ENCODE results near the gene LHFPL3. TPM values are rescaled to one million over a fixed set of nuclear protein-coding genes. Genes with fewer than 3 reads are reported as not detected.

The LHFPL3 gene
- polyA plus RNA-seq, 2 of the 4 experiments (the other 2 are of a cell fraction) = not detected

DNA sequence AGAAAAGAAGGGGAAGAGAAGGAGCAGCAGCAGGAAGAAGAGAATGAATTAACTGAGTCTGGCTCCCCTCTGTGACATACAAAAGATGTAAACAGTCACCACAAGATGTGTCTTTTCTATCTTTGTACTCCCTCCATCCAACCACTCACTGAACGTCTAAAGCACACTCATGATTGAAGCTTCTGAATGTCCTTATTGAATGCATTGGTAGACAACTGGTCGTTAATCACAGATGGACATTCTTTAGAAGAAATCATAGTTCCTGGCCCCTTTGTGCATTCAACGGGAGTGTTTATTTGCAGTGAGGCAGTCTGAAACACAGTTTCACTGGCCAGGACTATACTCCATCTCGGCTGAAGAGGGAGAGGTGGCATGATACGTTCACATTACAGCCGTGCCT lies 479.3 kb downstream of the LHFPL3 start:
- Histone ChIP-seq H3K4me1 (no peaks in the 10 kb centered on the region), H3K4me3 (no peak overlapping the region), H3K27ac (no peak overlapping the region), H3K4me2 (no peak overlapping the region), H3K9me3 (no peaks in the 10 kb centered on the region)
- POLR2A ChIA-PET = no interaction called here
- DNase-seq (ENCODE audit: low read depth in 1 of 2, low spot score in 1 of 2) (no peak), ATAC-seq (no peak), FAIRE-seq (no peak)
- CTCF ChIA-PET = no interaction called here
- no peak for TF ChIP-seq ESRRA (IDR thresholded peaks at IDR 0.05; ENCODE audit: borderline replicate concordance, low read length)
- TF ChIP-seq MYC (IDR thresholded peaks at IDR 0.05; ENCODE audit: borderline replicate concordance, low read length) = no peak
- TF ChIP-seq HOXA7 (CRISPR knock-in tag; IDR thresholded peaks at IDR 0.05) = no peak
- no peak for TF ChIP-seq RARB (CRISPR knock-in tag; IDR thresholded peaks at IDR 0.05)
- no peak for TF ChIP-seq SREBF2 (IDR thresholded peaks at IDR 0.05)
- TF ChIP-seq POLR2A (IDR thresholded peaks at IDR 0.05; ENCODE audit: low read length) = no peak
- no peak for TF ChIP-seq FOSL2 (IDR thresholded peaks at IDR 0.05)
- TF ChIP-seq FOSL2 (CRISPR knock-in tag; IDR thresholded peaks at IDR 0.05) = no peak
- no peak for TF ChIP-seq CEBPB (IDR thresholded peaks at IDR 0.05)
- no peak for TF ChIP-seq ZFP36 (IDR thresholded peaks at IDR 0.05; ENCODE audit: borderline replicate concordance, partially characterized antibody)
- no peak for TF ChIP-seq HEYL (CRISPR knock-in tag; IDR thresholded peaks at IDR 0.05)
- TF ChIP-seq, protein P1, sequence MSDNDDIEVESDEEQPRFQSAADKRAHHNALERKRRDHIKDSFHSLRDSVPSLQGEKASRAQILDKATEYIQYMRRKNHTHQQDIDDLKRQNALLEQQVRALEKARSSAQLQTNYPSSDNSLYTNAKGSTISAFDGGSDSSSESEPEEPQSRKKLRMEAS (IDR thresholded peaks at IDR 0.05) = no peak
- TF ChIP-seq RAD21 (conservative IDR thresholded peaks at IDR 0.05 in 1 of 2, IDR thresholded peaks at IDR 0.05 in 1 of 2) = no peak
- TF ChIP-seq, protein P2, sequence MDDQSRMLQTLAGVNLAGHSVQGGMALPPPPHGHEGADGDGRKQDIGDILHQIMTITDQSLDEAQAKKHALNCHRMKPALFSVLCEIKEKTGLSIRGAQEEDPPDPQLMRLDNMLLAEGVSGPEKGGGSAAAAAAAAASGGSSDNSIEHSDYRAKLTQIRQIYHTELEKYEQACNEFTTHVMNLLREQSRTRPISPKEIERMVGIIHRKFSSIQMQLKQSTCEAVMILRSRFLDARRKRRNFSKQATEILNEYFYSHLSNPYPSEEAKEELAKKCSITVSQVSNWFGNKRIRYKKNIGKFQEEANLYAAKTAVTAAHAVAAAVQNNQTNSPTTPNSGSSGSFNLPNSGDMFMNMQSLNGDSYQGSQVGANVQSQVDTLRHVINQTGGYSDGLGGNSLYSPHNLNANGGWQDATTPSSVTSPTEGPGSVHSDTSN (IDR thresholded peaks at IDR 0.05) = no peak
- 0% methylated on average over 6 of the region's 6 CpGs for WGBS (ENCODE audit: missing lambda C conversion rate)

DNA sequence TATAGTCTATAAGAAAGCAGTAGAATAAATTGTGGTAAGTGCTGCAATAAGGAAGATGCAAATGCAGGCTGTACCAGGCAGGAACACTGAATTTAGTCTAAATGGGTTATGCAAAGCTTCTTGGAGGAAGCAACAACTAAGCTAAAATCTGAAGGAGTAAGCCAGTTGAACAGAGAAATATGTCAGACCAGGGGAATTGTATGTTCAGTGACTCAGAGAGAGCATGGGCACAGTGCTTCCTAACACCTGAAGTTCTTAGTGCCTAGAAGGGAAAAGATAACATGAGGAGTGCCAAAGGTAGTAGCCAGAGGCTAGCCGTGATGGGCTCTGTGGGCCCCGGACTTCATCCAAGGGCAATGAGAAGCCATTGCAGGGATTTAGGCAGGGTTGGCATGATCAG lies 481.5 kb downstream of the LHFPL3 start:
- FAIRE-seq (no peak), ATAC-seq (no peak), DNase-seq (ENCODE audit: low read depth in 1 of 2, low spot score in 1 of 2) (no peak)
- ChIA-PET CTCF (no interaction called here), POLR2A (no interaction called here)
- Histone ChIP-seq H3K4me3 (no peak overlapping the region), H3K4me1 (no peaks in the 10 kb centered on the region), H3K9me3 (no peaks in the 10 kb centered on the region), H3K27ac (no peak overlapping the region), H3K4me2 (no peak overlapping the region)
- 65% methylated on average over 2 of the region's 2 CpGs for WGBS (ENCODE audit: missing lambda C conversion rate)
- TF ChIP-seq FOSL2 (IDR thresholded peaks at IDR 0.05) (no peak), FOSL2 (CRISPR knock-in tag; IDR thresholded peaks at IDR 0.05) (no peak), MAZ (IDR thresholded peaks at IDR 0.05; ENCODE audit: borderline replicate concordance, low read depth, low read length) (no peak), HDAC2 (IDR thresholded peaks at IDR 0.05) (no peak)

DNA sequence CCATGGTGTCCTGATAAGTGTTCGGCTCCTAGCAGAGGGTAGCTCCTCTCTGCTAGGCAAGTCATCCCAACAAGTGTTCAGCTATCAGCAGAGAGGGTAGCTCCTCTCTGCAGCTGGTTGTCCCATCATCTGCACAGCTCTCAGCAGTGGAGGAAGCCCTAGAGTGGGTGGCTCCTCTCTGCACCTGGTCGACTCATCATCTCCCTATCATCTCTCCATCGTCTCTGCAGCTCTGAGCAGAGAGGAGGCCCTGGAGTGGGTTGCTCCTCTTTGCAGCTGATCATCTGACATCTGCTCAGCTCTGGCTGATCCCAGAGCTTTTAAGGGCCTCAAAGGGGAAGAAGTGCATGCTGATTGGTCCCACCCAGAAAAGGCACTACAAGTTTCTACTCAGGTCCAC lies 485.7 kb downstream of the LHFPL3 start:
- FAIRE-seq = no peak
- WGBS (ENCODE audit: missing lambda C conversion rate) = 7% methylated on average over 3 of the region's 3 CpGs
- TF ChIP-seq HDAC2 (IDR thresholded peaks at IDR 0.05) (no peak), TP53 (CRISPR knock-in tag; IDR thresholded peaks at IDR 0.05) (no peak), EP300 (IDR thresholded peaks at IDR 0.05) (no peak), TFCP2L1 (CRISPR knock-in tag; IDR thresholded peaks at IDR 0.05) (no peak), POLR2AphosphoS2 (conservative IDR thresholded peaks at IDR 0.05; ENCODE audit: low read length) (no peak), FOXS1 (CRISPR knock-in tag; IDR thresholded peaks at IDR 0.05) (no peak)
- TF ChIP-seq, protein P3, sequence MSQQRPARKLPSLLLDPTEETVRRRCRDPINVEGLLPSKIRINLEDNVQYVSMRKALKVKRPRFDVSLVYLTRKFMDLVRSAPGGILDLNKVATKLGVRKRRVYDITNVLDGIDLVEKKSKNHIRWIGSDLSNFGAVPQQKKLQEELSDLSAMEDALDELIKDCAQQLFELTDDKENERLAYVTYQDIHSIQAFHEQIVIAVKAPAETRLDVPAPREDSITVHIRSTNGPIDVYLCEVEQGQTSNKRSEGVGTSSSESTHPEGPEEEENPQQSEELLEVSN (IDR thresholded peaks at IDR 0.05; ENCODE audit: borderline replicate concordance, low read depth) = no peak
- TF ChIP-seq, protein P1 (IDR thresholded peaks at IDR 0.05) = no peak
- TF ChIP-seq, protein P4, sequence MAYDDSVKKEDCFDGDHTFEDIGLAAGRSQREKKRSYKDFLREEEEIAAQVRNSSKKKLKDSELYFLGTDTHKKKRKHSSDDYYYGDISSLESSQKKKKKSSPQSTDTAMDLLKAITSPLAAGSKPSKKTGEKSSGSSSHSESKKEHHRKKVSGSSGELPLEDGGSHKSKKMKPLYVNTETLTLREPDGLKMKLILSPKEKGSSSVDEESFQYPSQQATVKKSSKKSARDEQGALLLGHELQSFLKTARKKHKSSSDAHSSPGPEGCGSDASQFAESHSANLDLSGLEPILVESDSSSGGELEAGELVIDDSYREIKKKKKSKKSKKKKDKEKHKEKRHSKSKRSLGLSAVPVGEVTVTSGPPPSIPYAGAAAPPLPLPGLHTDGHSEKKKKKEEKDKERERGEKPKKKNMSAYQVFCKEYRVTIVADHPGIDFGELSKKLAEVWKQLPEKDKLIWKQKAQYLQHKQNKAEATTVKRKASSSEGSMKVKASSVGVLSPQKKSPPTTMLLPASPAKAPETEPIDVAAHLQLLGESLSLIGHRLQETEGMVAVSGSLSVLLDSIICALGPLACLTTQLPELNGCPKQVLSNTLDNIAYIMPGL (CRISPR knock-in tag; IDR thresholded peaks at IDR 0.05; ENCODE audit: borderline replicate concordance) = no peak
- TF ChIP-seq, protein P5, sequence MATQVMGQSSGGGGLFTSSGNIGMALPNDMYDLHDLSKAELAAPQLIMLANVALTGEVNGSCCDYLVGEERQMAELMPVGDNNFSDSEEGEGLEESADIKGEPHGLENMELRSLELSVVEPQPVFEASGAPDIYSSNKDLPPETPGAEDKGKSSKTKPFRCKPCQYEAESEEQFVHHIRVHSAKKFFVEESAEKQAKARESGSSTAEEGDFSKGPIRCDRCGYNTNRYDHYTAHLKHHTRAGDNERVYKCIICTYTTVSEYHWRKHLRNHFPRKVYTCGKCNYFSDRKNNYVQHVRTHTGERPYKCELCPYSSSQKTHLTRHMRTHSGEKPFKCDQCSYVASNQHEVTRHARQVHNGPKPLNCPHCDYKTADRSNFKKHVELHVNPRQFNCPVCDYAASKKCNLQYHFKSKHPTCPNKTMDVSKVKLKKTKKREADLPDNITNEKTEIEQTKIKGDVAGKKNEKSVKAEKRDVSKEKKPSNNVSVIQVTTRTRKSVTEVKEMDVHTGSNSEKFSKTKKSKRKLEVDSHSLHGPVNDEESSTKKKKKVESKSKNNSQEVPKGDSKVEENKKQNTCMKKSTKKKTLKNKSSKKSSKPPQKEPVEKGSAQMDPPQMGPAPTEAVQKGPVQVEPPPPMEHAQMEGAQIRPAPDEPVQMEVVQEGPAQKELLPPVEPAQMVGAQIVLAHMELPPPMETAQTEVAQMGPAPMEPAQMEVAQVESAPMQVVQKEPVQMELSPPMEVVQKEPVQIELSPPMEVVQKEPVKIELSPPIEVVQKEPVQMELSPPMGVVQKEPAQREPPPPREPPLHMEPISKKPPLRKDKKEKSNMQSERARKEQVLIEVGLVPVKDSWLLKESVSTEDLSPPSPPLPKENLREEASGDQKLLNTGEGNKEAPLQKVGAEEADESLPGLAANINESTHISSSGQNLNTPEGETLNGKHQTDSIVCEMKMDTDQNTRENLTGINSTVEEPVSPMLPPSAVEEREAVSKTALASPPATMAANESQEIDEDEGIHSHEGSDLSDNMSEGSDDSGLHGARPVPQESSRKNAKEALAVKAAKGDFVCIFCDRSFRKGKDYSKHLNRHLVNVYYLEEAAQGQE (IDR thresholded peaks at IDR 0.05) = no peak
- Histone ChIP-seq H3K4me2 (no peak overlapping the region), H3K4me3 (no peak overlapping the region), H3K9me3 (no peaks in the 10 kb centered on the region), H3K4me1 (no peaks in the 10 kb centered on the region), H3K27ac (no peak overlapping the region)
- CTCF ChIA-PET = interaction anchor here (1.2 kb wide), 1 partner anchor 21 kb away, joined by 3 read pairs; no protein-coding TSS in a partner anchor
- POLR2A ChIA-PET = no interaction called here
- no peak for ATAC-seq
- DNase-seq (ENCODE audit: low read depth in 1 of 2, low spot score in 1 of 2) = no peak
